HG02763 (cell line): ENCODE results near the gene FOXRED1.
A peak's percentile ranks its signal among the peaks of the same experiment; 100 is the strongest.
"Not testable (repeated sequence)": the region's sequence is repeated elsewhere in the genome, so short reads cannot be mapped to it uniquely, and the experiment has no call there.

Experiments used
- ATAC-seq: cut with Tn5 transposase; IDR thresholded peaks from one replicate; pipeline ENCODE4 v1.9.1; 2021; ENCODE audit warnings: mild to moderate bottlenecking, moderate library complexity; ENCODE audit not compliant: unreplicated experiment

FOXRED1 gene

GRCh38 chr11:126268708-126269579 lies at the start of gene FOXRED1, which contains the start of gene SRPRA:
Gene FOXRED1, plus strand, starts transcription at chr11:126269154. Its CDS starts 53 bp downstream, at chr11:126269207.
Gene SRPRA, minus strand, starts transcription at chr11:126268895. Its CDS starts 91 bp downstream, at chr11:126268804.
- ATAC-seq: peak; percentile 99

- ATAC-seq: no peak
These were observed 49.4 kb upstream of the FOXRED1 start for GRCh38 chr11:126219547-126219946.

GRCh38 chr11:126224647-126225294 lies 44.2 kb upstream of the FOXRED1 start:
- no peak for ATAC-seq

GRCh38 chr11:126225295-126225665 lies 43.7 kb upstream of the FOXRED1 start:
- no peak for ATAC-seq

- ATAC-seq: no peak
These were observed 42.4 kb upstream of the FOXRED1 start for GRCh38 chr11:126226334-126227084.

GRCh38 chr11:126229858-126230540 lies 39.0 kb upstream of the FOXRED1 start:
- ATAC-seq: no peak

- ATAC-seq: no peak
These were observed 37.1 kb upstream of the FOXRED1 start for GRCh38 chr11:126231725-126232459.

- ATAC-seq: no peak
These were observed 36.3 kb upstream of the FOXRED1 start for GRCh38 chr11:126232683-126233082.

GRCh38 chr11:126233391-126233790 lies 35.6 kb upstream of the FOXRED1 start:
- ATAC-seq: no peak

DNA sequence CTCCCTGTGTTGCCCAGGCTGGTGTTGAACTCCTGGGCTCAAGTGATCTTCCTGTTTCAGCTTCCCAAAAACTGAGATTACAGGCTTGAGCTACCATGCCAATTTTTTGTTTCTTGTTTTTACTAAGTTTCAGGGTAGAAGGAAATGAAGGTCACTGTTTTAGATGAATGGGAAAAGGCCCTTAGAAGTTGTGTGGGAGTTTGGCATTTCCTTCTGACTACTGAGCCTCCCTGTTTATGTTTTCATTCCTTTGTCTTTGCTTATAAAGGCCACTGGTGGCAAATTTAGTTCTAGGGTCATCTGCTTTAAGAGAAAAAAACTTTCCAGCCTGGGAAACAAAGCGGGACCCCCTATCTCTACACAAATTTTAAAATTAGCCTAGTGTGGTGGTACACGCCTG lies 22.3 kb upstream of the FOXRED1 start:
- no peak for ATAC-seq

DNA sequence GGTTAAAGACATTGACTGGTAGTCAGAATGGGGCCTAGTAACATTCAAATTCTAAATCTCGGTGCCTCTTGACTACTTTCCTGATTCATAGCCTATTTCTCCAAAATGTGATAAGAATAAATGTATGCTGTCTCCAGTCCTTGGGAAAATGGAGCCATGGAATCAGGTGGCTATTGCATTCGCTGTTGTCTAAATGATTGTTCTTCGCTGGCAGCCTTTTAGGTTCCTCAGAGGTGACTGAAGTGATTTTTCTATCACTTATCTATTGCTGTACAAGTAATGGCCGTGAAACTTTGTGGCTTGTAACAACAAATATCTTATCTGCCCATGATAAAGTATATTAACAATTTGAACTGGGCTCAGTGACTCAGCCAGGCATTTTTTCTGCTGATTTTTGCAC lies 15.7 kb upstream of the FOXRED1 start:
- no peak for ATAC-seq

GRCh38 chr11:126254819-126255218 lies 14.1 kb upstream of the FOXRED1 start:
- no peak for ATAC-seq

DNA sequence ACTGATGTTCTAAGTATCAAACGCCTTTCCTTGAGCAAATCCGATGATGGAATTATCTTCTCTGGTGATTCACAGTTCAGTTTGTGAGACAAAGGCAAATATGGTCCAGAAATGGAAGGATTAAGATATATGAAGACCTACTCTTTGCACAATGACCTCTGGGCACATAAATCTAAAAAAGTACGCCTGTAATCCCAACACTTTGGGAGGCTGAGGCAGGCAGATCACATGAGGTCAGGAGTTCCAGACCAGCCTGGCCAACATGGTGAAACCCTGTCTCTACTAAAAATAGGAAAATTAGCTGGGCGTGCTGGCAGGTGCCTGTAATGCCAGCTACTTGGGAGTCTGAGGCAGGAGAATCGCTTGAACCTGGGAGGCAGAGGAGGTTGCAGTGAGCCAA lies 13.4 kb upstream of the FOXRED1 start:
- not testable (repeated sequence) for ATAC-seq

DNA sequence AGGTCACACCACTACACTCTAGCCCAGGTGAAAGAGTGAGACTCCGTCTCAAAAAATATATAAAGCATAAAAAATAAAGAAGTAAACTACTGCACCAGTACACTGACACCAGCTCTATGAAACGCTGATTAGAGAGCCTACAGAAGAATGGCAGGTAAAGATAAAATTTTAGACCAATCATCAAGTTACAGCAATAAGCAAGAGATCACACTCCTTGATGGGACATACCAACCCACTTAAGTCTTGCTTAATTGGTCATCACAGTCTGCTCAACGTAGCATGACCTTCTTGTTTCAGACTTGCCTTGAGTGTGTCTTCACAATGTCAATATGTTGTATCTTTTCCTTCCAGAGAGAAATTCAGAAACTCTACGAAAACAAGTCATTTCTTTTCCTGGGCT lies 12.7 kb upstream of the FOXRED1 start:
- no peak for ATAC-seq

DNA sequence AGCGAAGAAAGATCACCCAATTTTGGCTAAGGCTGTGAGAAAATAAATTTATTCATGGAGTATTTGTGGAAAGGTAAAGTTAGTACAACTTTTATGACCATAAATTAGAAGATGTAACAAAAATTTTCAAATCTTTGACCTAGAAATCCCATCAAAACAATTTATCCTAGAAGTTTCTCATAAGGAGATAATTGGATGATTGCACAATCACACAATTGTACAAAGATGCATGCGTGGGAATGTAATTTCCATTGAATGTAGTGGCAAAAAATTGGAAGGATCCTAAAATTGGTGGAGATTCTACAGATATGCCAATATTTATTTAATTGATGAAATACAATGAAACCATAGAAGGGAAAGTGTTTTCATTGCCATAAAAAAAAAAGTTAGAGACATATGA lies 11.8 kb upstream of the FOXRED1 start:
- ATAC-seq: no peak

DNA sequence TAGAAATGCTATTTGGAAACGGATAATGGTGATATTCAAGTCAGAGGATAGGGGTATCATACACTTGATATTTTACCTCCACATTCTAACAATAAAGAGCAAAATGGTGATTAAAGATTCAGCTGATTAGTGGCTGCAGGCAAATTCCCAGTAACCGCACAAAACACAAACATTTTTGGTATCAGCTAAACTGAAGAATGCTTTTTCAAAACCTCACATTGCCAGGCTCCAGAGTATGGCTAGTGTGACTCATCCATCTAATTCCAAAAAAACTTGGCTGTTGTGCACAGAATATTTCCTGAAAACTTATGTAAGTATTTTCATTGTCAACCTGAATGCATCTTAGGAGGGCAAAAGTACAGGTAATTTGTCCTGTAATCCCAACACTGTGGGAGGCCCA lies 11.2 kb upstream of the FOXRED1 start:
- ATAC-seq: no peak

DNA sequence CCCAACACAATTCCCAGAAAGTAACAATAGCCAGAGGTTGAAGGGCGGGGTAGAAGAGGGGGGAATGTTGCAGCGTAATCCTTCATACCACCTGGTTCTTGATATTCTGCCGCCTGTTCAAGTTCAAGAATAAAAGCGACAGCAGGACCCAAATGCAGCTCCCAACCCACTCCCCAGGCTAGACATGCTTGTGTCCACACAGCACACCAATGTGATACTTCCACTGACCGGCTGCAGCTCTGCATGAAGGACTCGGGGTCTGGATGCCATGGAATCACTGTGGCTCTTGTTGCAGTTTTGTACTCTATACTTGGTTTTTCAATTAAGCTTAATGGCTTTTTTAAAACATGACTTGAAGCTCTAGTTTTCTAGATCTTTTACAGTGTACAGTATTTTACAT lies 6.7 kb upstream of the FOXRED1 start:
- no peak for ATAC-seq

DNA sequence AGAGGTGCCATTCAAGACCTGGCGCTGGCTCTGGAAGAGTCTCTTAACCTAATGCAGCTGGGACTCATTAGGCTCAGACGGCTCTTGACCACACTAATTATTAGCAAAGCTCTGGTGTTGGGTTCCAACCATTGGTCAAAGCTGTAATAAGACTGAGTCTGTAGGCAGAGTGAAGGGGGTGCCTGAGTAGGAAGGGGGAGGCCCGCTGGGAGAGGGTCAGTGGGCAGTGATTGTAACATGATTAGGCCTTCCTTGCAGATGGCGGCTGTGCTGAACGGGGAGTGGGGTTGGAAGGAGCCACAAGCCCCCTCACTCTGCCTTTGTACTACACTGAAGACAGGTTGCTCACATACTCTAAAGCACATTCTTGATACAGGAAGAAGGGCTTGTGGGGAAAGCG lies 5.5 kb upstream of the FOXRED1 start:
- ATAC-seq: no peak

- no peak for ATAC-seq
These were observed 3.1 kb upstream of the FOXRED1 start for GRCh38 chr11:126265811-126266210.

DNA sequence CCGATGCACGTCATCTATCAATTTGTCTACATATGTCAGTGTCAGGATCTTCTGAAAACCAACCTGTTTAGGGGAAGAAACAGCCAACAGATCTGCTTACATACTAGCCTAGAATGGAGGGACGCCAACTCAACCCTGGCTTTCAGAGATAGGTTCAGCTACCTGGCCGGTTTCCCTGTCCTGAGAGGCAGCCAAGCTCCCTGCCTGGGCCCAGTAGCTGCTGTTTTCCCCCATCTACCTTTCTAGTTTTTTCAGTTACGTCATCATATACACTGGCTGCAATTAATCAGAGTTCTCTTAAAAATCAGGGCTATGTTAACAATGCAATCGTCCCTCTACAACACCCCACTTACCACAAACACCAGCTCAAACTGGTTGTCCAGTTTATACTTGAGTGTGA lies 1.3 kb upstream of the FOXRED1 start:
- ATAC-seq: no peak
